ENCODE results near the gene RBM47. TPM values are rescaled to one million over a fixed set of nuclear protein-coding genes. Genes with fewer than 3 reads are reported as not detected.

The RBM47 gene
- total and polyA plus RNA-seq, 10 of the 15 experiments (the other 5 are each of a cell fraction or from before 2014, with no cell fraction given) = 7.9 to 45.0 (median 28.7) TPM

- TF ChIP-seq USF1 (IDR thresholded peaks at IDR 0.05; ENCODE audit: borderline replicate concordance, extremely low read length, insufficient read depth, low read depth, low read length) = no peak
- no peak for TF ChIP-seq JUND (IDR thresholded peaks at IDR 0.05; ENCODE audit: low read depth, low read length)
Observed at GRCh38 chr4:40607221-40607620, 22.4 kb downstream of the RBM47 start (continued).

GRCh38 chr4:40606239-40606767, 23.4 kb downstream of the RBM47 start:
- RAD21 ChIA-PET (ENCODE audit: unreplicated experiment) = no interaction called here
- WGBS (ENCODE audit: insufficient coverage, insufficient replicate concordance, low lambda C conversion rate, missing lambda C conversion rate) = 79% methylated on average over 6 of the region's 6 CpGs
- DNase-seq (ENCODE audit: low read depth, low spot score) (no peak), ATAC-seq (no peak; the same call in 2 of the 3 replicates), FAIRE-seq (peak; percentile 13)
- TF ChIP-seq SUZ12 (IDR thresholded peaks at IDR 0.05; ENCODE audit: unreplicated experiment) (no peak), PAX5 (IDR thresholded peaks at IDR 0.05; ENCODE audit: borderline replicate concordance, low read depth, low read length) (no peak), RAD51 (IDR thresholded peaks at IDR 0.05) (no peak), CEBPZ (IDR thresholded peaks at IDR 0.05; ENCODE audit: low read depth, low read length) (no peak), SUPT20H (IDR thresholded peaks at IDR 0.05; ENCODE audit: borderline replicate concordance, control insufficient read depth, low read depth, low read length) (no peak)
- no peak overlapping the region for H3K4me2 ChIP-seq (ENCODE audit: control insufficient read depth, insufficient read depth)
- in situ Hi-C loops (cut with MboI) = no loop called here
- H2AFZ ChIP-seq (ENCODE audit: control insufficient read depth, low read depth, low read length) = no peak overlapping the region
- H3K36me3 ChIP-seq (ENCODE audit: control insufficient read depth in 2 of 2, insufficient read depth in 2 of 2, low read length in 1 of 2) = peaks cover 1 to 7% of the 10 kb centered on the region in 2 experiments; a peak in 2 of 4 replicates
- peaks cover 78% of the 10 kb centered on the region for H3K79me2 ChIP-seq (ENCODE audit: control insufficient read depth, insufficient read depth, low read length)
- H3K27ac ChIP-seq (ENCODE audit: control insufficient read depth, insufficient read depth) = no peak overlapping the region
- 0 out of 2 replicates have a peak, but pooled peaks cover 7% of the 10 kb centered on the region for H3K4me1 ChIP-seq (ENCODE audit: control insufficient read depth, insufficient read depth, low read length)
- H4K20me1 ChIP-seq (ENCODE audit: control insufficient read depth, insufficient read depth) = no peaks in the 10 kb centered on the region
- no peaks in the 10 kb centered on the region; the same call in 2 of the 3 replicates for H3K9me3 ChIP-seq (replicated peaks; ENCODE audit: control insufficient read depth, insufficient read depth, low read length)
- SMC1A ChIA-PET (ENCODE audit: uncharacterized antibody, unreplicated experiment) = no interaction called here
- CTCF ChIA-PET = no interaction called here
- intact Hi-C loops (cut with micrococcal nuclease; ENCODE audit: unreplicated experiment) = no loop called here
- H3K9ac ChIP-seq (ENCODE audit: control insufficient read depth, insufficient read depth, low read length) = no peak overlapping the region
- H3K27me3 ChIP-seq (replicated peaks in 1 of 2; ENCODE audit: control insufficient read depth in 2 of 2, insufficient read depth in 2 of 2, low read length in 1 of 2) = no peaks in the 10 kb centered on the region
- POLR2A ChIA-PET = no interaction called here
- no TSS peak for BruUV-seq (replicated peaks)
- no peak overlapping the region for H3K4me3 ChIP-seq

All from GM12878 (cell line).